NCI-H1092 (cell line): Measurements from ENCODE around the gene AFMID.

ENCODE experiments used
- DNase-seq: peaks from one replicate; lab custom pipeline; 2025; lab: John Stamatoyannopoulos, UW

AFMID gene

DNA sequence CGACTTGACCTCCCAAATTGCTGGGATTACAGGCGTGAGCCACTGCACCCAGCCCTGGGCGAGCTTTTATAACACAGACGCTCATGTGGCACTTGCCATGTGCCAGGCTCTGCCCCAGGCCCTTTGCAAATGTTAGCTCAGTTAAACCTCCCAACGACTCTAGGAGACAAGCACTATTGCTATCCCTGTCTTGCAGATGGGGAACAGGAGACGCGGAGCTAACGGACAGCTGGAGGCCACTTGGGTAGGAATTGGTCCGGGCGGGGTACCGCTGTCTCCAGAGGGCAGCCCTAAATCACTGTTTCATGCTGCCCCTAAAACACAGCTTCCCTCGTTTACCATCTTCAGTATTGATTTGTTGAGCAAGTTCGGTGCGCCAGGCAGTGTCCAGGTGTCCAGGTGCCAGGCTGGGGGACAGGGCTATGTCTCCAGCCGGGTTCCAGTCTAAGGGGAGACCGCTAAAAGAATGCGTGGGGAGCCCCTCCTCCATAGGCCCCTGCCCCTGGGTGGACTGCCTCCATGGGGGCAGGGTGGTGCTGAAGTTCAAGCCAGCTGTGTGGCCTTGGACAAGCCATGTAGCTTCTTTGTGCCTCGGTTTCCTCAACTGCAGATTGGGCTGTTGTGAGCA is 68.0 kb downstream of the AFMID start:
- no peak for DNase-seq

DNA sequence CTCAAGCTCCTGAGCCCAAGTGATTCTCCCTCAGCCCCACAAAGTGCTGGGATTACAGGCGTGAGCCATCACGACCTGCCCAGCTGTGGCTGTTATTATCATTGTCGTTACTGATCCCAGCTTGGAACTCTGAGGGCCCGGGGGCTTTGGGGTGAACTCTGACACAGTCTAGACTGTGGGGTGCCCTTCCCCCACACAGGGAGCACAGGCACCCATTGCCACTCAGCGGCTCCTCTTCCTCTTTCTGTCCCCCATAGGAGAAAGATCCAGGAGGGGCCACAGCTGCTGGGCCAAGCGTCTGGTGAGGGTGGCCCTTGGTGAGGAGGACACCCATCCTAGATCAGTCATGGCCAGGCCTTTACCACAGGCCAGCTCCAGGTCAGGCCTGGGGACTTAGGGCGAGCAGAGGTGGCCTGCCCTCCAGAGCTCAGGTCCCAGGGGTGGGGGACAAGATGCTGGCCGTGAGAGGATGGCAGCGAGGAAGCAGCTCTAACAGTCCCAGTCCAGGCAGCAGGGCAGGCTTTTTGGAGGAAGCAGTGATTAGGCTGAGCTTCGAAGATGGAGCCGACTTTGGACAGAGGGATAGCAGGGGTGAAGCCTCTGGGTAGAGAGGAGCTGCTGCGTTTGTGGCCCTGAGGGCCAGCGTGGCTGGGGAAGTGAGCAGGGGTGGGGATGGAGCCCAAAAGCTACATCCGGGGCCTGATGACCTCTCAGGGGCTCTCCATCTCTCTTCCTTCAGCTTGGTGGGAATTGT is 69.0 kb downstream of the AFMID start:
- DNase-seq: no peak

DNA sequence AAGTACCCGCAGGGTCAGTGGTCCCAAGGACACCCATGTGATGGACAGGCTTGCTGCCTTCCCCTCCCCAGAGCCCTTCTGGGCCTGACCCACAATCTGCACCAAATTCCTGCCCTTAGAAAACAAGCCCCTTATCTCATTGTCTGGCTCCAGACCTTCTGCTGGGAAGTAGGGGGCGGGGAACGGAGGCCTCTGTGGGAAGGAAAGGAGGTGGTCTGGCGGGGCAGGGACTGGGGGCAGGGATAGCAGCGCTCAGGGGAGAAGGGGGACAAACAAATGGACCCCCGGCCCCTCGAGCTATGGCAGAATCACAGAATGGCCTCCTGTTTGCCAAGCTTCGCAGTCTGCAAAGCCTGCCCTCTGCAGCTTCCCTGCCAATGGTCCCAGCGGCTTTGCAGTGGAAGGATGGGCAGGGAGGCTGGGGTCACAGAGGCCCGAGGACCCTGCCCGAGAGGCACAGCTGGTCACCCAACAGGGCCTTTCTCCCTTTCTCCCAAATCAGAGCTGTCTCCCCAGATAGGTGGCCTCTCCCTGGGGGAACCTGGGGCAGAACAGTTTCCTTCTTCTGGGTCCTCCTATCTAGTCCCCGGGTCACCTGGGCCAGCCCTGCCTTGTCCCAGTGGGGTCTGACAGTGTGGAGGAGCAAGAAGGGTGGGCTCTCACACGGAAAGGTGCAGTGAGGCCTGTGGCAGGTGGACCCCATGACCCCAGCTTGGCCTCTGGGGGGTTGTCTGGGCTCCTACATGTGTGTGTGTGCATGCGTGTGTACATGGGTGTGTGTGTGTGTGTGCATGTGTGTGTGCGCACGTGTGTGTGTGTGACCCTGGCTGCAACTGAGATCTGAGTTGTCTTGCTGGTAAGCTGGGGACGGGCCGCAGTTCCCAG is 69.8 kb downstream of the AFMID start:
- no peak for DNase-seq
